ENCODE data around the gene LRRC49. TPM values are rescaled to one million over a fixed set of nuclear protein-coding genes. Genes with fewer than 3 reads are reported as not detected.

The LRRC49 gene
- total and polyA plus RNA-seq, 2 experiments from 2014 or later, result 8.5 to 14.6 TPM

GRCh38 chr15:70962084-70962483 lies 69.5 kb downstream of the LRRC49 start:
- Mint-ChIP-seq H3K27me3 (ENCODE audit: insufficient read depth, low read depth, poor library complexity) (no peaks in the 10 kb centered on the region), H3K4me1 (no peaks in the 10 kb centered on the region; the same call in 2 of the 3 replicates), H3K4me3 (no peak overlapping the region), H3K9me3 (peaks cover 6% of the 10 kb centered on the region; the same call in 2 of the 3 replicates), H3K27ac (no peak overlapping the region), H3K36me3 (ENCODE audit: low read depth) (peaks cover 7% of the 10 kb centered on the region; the same call in 2 of the 3 replicates)
- Histone ChIP-seq H4K20me1 (replicated peaks; ENCODE audit: insufficient read depth) (no peaks in the 10 kb centered on the region), H3F3A (replicated peaks; ENCODE audit: low read depth) (no peaks in the 10 kb centered on the region), H3K4me3 (no peak overlapping the region), H2AFZ (no peak overlapping the region), H3K4me1 (ENCODE audit: insufficient read depth) (no peaks in the 10 kb centered on the region), H3K9me2 (ENCODE audit: insufficient read depth) (no peaks in the 10 kb centered on the region), H3K79me2 (replicated peaks; ENCODE audit: insufficient read depth) (no peaks in the 10 kb centered on the region), H3K27ac (ENCODE audit: low read depth) (no peak overlapping the region), H3K36me3 (ENCODE audit: insufficient read depth) (no peaks in the 10 kb centered on the region), H3K27me3 (ENCODE audit: insufficient read depth) (no peaks in the 10 kb centered on the region), H3K4me2 (no peak overlapping the region)
- no peak for ATAC-seq
- TF ChIP-seq ZNF331 (CRISPR knock-in tag; IDR thresholded peaks at IDR 0.05; ENCODE audit: low read depth), result no peak
- TF ChIP-seq REST (IDR thresholded peaks at IDR 0.05; ENCODE audit: unreplicated experiment), result no peak
- TF ChIP-seq ZNF114 (CRISPR knock-in tag; IDR thresholded peaks at IDR 0.05), result no peak
- no peak for TF ChIP-seq CTCF (conservative IDR thresholded peaks at IDR 0.05; ENCODE audit: low read depth in 2 of 2)
- TF ChIP-seq ZNF462 (CRISPR knock-in tag; IDR thresholded peaks at IDR 0.05), result no peak
- TF ChIP-seq EZH2 (IDR thresholded peaks at IDR 0.05; ENCODE audit: low read depth, unreplicated experiment), result no peak
- no peak for TF ChIP-seq STAT1 (IDR thresholded peaks at IDR 0.05; ENCODE audit: unreplicated experiment)
- TF ChIP-seq JUNB (IDR thresholded peaks at IDR 0.05; ENCODE audit: unreplicated experiment), result no peak
- TF ChIP-seq NANOG (IDR thresholded peaks at IDR 0.05; ENCODE audit: borderline replicate concordance), result no peak
- TF ChIP-seq CREB1 (CRISPR knock-in tag; IDR thresholded peaks at IDR 0.05; ENCODE audit: low read depth), result no peak
- no peak for TF ChIP-seq EZH2phosphoT487 (IDR thresholded peaks at IDR 0.05; ENCODE audit: unreplicated experiment)
- no peak for TF ChIP-seq POLR2AphosphoS5 (IDR thresholded peaks at IDR 0.05; ENCODE audit: low read depth)
- TF ChIP-seq ETS1 (IDR thresholded peaks at IDR 0.05), result no peak
- no peak for DNase-seq (ENCODE audit: low spot score)

All from GM23338 (cell line).